Mesothelial cell of epicardium (in vitro differentiated cells): ENCODE data around the gene ARMC9. TPM values are rescaled to one million over a fixed set of nuclear protein-coding genes. Genes with fewer than 3 reads are reported as not detected.

Experiments
- DNase-seq, 2 experiments: peaks; one replicate each; pipeline ENCODE4 v3.0.0; 2021; ENCODE audit warnings: low spot score in 2 of 2; ENCODE audit not compliant: unreplicated experiment in 2 of 2
- H3K27ac Mint-ChIP-seq: 2 replicates; pipeline ENCODE4 v1.8.0; 2021; ENCODE audit warnings: mixed read lengths
- H3K27me3 Mint-ChIP-seq: 2 replicates; pipeline ENCODE4 v1.8.0; 2021; ENCODE audit warnings: low read depth, mixed read lengths
- H3K36me3 Mint-ChIP-seq: 2 replicates; pipeline ENCODE4 v1.8.0; 2021; ENCODE audit warnings: mixed read lengths
- H3K4me1 Mint-ChIP-seq: 2 replicates; pipeline ENCODE4 v1.8.0; 2021; ENCODE audit warnings: mixed read lengths
- H3K4me3 Mint-ChIP-seq: 2 replicates; pipeline ENCODE4 v1.8.0; 2021; ENCODE audit warnings: mild to moderate bottlenecking, moderate library complexity, mixed read lengths
- H3K9me3 Mint-ChIP-seq: 2 replicates; pipeline ENCODE4 v1.8.0; 2021; ENCODE audit warnings: mixed read lengths
- total RNA-seq: library from RNA; stranded (reverse); gene quantifications from 3 replicates; pipeline ENCODE4 v1.2.1, GENCODE V29; 2021
- TF ChIP-seq, protein P1 (sequence below): fragments of 200-600 bp; sonication (generic); IDR thresholded peaks from one replicate; pipeline ENCODE4 v1.5.0; 2021; ENCODE audit warnings: antibody characterized with exemption; ENCODE audit not compliant: unreplicated experiment

Gene ARMC9
- total RNA-seq, 1 donor from 2014 or later = 52.3 TPM

DNA sequence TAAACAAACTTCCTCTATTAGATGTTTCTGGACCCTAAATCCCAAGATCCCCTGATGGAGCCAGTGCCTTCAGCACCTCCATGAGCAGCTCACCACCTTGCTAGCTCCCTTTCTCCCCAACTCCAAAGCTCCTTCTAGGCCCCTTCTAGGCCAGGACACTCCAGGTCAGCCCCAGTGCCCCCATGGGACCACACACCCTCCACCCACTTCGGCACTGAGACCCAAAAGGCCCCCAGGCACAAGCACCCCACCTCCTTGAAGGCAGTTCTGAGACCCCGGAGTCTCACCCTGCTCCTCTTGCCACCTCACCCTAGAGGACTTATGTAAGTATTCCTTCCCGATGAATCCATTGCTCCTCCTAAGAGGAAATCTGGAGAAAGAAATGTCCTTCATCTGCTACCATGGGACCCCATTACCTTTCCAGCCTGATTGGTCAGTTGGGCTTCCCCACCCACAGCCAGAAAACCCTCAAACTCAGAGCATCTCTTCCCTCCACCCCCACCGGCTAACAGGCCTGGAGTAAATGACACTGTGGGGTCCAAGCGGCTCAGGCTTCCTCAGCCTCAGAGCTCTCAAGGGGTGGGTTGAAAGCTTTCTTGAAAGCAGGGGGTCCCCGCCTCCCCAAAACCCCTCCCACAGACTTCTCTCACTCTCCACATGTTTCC, 9.8 kb upstream of the ARMC9 start:
- DNase-seq = no peak
- Mint-ChIP-seq H3K36me3 (no peaks in the 10 kb centered on the region), H3K4me1 (peaks cover 24% of the 10 kb centered on the region), H3K27ac (no peak overlapping the region), H3K9me3 (no peaks in the 10 kb centered on the region), H3K4me3 (no peak overlapping the region), H3K27me3 (peaks cover 9% of the 10 kb centered on the region)
- TF ChIP-seq, protein P1, sequence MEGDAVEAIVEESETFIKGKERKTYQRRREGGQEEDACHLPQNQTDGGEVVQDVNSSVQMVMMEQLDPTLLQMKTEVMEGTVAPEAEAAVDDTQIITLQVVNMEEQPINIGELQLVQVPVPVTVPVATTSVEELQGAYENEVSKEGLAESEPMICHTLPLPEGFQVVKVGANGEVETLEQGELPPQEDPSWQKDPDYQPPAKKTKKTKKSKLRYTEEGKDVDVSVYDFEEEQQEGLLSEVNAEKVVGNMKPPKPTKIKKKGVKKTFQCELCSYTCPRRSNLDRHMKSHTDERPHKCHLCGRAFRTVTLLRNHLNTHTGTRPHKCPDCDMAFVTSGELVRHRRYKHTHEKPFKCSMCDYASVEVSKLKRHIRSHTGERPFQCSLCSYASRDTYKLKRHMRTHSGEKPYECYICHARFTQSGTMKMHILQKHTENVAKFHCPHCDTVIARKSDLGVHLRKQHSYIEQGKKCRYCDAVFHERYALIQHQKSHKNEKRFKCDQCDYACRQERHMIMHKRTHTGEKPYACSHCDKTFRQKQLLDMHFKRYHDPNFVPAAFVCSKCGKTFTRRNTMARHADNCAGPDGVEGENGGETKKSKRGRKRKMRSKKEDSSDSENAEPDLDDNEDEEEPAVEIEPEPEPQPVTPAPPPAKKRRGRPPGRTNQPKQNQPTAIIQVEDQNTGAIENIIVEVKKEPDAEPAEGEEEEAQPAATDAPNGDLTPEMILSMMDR = no peak

DNA sequence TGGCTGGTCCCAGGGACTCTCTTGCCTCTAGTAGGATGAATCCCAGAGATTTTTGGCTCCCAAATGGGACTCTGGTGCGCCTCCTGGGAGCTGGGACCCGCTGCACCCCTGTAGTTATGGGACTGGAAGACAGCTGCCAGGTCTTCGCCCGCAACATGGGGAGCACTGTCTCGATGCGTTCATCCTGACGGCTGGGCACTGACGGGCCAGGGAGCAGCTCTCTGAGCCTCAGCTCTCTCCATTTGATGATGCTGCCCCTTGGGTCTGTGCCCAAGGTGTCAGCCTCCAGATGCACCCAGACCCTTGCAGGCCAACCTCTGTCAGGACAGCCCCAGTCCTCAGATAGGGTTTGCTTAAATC, 9.3 kb upstream of the ARMC9 start:
- TF ChIP-seq, protein P1 = no peak
- Mint-ChIP-seq H3K27ac (peak overlapping the region; percentile 6), H3K27me3 (peaks cover 9% of the 10 kb centered on the region), H3K4me3 (no peak overlapping the region), H3K36me3 (no peaks in the 10 kb centered on the region), H3K9me3 (no peaks in the 10 kb centered on the region), H3K4me1 (peaks cover 24% of the 10 kb centered on the region)
- no peak for DNase-seq

DNA sequence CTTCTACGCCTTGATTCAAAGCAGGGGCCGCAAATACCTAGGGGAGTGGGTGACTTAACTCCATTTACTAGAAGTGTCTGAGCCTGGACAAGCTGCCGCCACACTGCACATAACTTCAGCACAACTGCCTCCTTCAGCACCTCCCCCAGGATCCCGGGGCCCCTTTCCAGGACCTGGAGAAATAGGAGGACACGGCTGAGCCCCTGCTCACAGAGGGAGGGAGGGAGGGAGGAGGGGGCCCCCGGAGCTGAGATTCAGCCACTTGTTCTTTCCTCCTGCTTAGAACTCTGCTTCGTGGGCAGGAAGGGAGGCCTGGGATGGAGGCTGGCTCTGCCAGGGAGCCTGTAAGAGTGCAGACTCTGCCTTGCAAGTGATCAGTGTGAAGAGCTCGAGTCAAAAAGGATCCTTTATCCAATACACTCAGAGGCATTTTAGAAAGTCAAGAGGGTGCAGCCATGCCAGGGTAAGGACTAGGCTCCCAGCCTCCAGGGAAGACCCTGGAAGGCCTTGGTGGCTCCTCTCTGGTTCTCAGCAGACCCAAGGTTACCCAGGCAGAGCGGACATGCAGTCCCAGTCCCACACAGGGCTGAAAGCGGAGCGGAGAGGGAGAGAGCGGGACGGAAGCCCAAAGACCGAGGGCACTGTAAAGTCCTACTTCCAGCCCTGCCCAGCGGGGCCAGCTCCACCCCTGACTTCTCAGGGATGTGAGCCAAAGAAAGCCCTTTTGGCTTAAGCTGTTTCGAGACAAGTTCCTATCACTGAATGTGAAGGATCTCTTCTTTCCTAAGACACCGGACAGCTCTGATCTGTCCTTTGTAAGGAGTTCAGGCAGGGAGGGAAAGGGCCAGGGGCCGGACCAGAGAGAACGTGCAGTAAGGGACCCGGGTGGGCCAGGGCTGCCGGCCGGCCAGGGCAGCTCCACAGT, 8.6 kb upstream of the ARMC9 start:
- Mint-ChIP-seq H3K27ac (peak overlapping the region; percentile 88), H3K9me3 (no peaks in the 10 kb centered on the region), H3K27me3 (peaks cover 9% of the 10 kb centered on the region), H3K36me3 (no peaks in the 10 kb centered on the region), H3K4me3 (peak overlapping the region; percentile 33), H3K4me1 (peaks cover 24% of the 10 kb centered on the region)
- TF ChIP-seq, protein P1 = no peak
- no peak for DNase-seq

DNA sequence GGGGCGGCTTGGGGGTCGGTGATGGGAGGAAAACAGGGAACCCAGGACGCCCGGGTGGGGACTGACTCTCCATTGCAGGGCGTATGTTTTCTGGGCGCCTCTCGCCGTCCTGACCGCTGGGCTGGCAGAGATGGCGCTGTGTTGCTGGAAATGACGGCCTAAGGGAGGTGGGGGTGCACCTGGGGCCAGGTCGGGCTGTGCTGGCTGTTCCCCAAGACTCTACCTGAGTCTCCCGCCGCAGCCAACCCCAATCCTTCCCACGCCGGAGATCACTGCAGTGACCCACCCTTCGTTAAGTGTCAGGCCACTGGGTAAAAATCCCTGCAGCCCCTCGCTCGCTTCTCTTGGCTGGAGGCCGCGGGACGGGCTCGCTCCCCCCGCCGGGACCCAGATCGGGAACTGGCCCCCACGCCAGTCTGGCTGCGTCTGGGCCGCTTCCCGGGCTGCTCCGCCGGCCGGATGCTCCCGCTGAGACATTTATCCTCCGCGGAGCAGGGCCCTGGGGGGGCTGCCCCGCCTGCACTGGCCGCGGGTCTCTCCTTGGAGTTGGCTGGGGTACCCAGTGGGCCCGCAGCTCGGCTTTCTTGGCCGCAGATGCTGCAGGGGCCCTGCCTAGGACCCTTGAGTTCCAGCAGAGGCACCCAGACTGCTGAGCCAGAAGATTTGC, 7.8 kb upstream of the ARMC9 start:
- Mint-ChIP-seq H3K27me3 (peaks cover 9% of the 10 kb centered on the region), H3K27ac (peak overlapping the region; percentile 88), H3K36me3 (no peaks in the 10 kb centered on the region), H3K4me1 (peaks cover 24% of the 10 kb centered on the region), H3K4me3 (peak overlapping the region; percentile 41), H3K9me3 (no peaks in the 10 kb centered on the region)
- TF ChIP-seq, protein P1 = no peak
- no peak for DNase-seq

DNA sequence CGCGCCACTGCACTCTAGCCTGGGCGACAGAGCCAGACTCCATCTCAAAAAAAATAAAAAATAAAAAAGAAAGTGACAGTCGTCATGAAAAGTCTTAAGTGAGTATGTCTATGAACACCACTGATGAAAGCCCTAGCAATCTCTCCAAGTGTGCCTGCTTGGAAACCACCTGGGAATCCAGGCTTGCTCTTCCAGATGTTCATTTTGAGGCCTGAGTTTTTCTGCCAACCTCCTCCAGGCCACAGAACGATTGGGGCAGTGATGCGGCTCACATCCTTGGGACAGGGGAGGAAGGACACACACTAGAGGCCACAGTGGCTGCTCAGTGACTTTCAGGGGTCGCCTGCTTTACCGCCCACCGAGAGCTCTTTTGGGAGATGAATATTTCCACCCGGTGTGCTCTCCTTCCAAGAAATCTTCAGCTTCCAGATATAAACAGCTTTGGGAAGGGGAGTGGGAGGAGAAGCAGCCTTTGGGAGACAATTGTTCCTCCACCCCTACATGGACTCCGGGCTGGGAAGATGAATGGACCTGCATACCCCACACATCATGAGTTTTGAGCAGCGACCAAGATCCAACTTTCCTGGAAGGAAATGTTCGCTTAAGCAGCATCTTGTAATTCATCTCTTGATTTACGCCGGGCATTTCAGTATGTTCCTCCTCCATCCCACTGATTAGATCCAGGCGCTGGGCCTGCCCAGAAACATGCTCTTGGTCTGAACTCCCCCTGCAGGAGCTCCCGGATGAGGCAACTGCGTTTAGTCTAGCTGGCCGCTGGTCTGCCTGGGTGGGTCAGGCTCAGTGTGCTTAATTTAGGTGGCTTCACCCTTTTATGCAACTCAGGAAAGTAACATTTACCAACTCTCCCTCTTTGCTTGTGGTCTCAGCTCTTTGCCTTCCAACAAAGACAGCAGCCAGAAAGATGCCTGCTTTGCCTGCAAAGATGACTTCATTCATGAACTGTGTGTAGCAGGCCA, 6.2 kb upstream of the ARMC9 start:
- Mint-ChIP-seq H3K4me1 (peaks cover 24% of the 10 kb centered on the region), H3K27me3 (peaks cover 9% of the 10 kb centered on the region), H3K27ac (peak overlapping the region; percentile 90), H3K9me3 (peaks cover 3% of the 10 kb centered on the region), H3K36me3 (no peaks in the 10 kb centered on the region), H3K4me3 (peak overlapping the region; percentile 9)
- DNase-seq = peak; percentile 58 to 74
- TF ChIP-seq, protein P1 = no peak
